ENCODE data around the gene ARHGEF28.

ARHGEF28 gene

DNA sequence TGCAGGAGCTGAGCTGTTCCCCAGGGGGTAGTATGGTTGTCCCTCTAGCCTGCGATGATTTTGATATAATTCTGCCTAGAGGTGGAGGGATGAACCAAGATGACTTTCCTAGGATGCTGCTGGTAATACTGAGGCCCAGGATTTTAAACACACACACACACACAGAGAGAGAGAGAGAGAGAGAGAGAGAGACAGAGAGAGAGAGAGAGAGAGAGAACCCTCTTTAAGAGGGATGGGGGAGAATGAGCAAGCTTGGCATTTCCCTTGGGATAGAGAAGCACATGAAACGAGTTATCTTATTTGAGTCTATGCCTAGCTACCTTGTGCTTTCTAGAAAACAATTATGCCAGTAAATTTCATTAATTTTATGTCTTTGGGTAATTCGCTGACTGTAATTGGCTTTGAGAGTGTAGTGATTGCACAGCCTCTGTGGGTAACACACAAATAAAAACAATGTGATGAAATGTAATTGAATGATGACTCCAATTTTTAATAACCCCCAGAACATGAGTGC lies 338.4 kb downstream of the ARHGEF28 start:
- DNase-seq (ENCODE audit: low read depth): no peak

- DNase-seq (ENCODE audit: low read depth): no peak
These were observed 340.5 kb downstream of the ARHGEF28 start for GRCh38 chr5:73966451-73966850.

DNA sequence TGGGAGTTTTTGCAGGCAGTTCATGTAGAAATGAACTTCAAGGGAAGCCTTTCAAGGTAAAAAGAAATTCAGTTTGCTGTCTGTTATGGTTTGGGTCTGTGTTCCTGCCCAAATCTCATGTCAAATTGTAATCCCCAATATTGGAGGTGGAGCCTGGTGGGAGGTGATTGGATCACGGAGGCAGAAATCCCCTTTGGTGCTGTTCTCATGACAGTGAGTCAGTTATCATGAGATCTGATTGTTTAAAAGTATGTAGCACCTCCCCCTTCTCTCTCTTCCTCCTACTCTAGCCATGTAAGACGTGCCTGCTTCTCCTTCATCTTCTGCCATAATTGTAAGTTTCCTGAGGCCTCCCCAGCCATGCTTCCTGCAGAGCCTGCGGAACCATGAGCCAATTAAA lies 341.4 kb downstream of the ARHGEF28 start:
- DNase-seq (ENCODE audit: low read depth): no peak

DNA sequence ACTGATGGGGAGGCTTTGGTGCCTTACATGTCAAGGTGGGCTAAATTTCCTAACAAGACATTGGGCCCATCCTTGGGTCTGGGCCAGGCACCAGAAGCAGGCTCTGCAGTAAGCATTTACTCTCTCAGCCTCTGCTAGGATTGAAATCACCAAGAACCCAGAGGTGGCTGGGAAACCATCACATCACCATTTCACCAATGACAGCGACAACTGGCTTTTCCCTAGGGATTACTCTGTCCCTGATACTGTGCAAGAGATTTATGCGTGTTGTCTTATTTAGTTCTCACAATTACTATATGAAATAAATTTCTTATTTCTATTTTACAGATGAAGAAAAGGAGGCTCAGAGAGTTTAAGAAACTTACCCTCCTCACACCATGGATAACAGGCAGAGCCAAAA lies 342.2 kb downstream of the ARHGEF28 start:
- DNase-seq (ENCODE audit: low read depth): no peak

DNA sequence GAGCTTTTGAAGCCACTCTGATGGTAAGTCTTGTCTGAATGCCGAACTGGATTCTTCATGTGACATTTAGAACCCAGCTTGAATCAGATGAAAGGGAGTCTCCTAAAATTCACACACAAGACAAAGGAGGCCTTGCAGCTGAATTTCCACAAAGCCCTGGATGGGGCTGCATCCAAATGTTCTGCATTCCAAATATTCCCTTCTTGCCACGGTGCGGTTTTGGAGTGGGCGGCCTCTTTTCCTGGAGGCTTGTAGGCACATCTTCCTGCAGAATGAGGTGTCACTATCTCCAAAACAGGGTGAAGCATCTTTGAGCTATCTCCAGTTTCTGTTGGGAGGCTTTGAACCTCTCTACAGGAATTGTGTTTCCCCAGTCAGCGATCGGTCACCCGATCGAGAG lies 342.7 kb downstream of the ARHGEF28 start:
- DNase-seq (ENCODE audit: low read depth): no peak

DNA sequence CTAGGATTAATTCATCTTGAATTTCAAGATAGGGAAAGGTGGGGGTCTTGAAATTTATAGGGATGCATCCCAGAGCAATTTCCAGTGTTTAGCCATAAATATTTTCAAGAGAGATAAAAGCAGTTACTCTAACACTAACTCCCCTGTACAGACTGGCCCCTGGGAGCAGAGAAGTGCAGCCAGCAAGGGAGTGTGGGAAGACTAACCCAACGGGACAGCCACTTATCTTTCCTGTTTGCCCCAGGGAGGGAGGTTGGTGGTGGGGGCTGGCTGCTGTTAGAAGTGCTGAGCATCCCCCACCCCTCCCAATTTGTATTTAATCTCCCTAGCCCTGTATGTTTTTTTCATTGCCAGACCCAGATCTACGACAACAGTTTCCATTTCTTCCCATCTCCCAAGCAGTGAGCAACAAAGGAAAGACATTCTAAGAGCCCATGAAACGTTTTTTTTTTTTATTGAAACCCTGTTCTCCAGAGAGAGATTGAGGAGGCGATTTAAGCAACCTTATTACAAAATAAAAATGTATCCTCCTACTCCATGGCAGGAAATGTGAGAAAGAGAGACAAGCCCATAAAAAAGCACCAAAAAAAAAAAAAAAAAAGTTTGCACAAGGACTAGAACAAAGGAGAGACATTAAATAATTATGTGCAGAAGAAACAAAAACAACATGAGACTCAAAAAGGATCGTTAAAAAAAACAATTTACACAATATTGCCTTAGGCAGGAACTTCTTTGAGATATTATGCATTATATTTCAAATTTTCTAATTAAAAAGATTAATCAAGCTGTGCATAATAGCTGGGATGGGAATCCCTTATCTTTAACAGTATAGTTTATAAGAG lies 343.4 kb downstream of the ARHGEF28 start:
- DNase-seq (ENCODE audit: low read depth): no peak

- DNase-seq (ENCODE audit: low read depth): no peak
These were observed 345.3 kb downstream of the ARHGEF28 start for GRCh38 chr5:73971326-73971725.

- no peak for DNase-seq (ENCODE audit: low read depth)
These were observed 347.1 kb downstream of the ARHGEF28 start for GRCh38 chr5:73973135-73973534.

GRCh38 chr5:73974871-73975360 lies 348.9 kb downstream of the ARHGEF28 start:
- no peak for DNase-seq (ENCODE audit: low read depth)

- no peak for DNase-seq (ENCODE audit: low read depth)
These were observed 349.8 kb downstream of the ARHGEF28 start for GRCh38 chr5:73975845-73976244.

DNA sequence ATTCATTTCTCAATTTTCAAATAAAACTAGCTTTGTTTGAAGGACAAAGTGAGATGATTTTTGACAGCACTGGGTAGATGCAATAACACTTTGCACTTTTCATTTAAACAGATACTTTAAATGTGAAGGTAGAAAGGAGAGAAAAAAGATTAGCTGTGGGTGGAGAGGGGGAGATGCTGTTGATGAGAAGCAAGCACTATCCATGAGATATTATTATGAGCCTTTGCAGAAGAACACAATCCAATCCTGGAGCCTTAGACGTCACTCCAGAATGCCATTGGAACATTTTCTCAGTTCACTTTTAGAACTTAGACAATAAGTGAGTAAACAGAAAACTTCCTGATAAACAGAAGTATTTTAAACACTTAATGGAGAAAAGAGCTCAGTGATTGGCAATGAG lies 351.1 kb downstream of the ARHGEF28 start:
- DNase-seq (ENCODE audit: low read depth): no peak

DNA sequence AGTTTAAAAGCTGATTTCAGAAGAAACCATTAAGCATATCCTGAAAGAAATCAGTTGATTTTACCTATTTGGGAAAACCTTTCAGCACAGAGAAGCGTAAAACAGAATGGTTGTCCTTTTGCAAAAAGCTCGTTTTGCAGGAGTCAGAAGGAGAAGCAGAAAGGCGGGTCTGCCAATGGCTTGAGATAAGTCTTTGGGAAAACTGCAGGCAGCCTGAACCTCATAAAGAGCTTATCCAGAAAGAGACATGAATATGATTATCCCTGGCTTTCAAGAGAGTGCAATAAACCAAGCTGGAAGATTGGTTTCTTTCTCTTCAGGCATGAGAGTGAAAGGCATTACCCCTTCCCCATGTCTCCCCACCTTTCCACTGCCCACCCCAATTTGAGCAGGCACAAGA lies 353.3 kb downstream of the ARHGEF28 start:
- DNase-seq (ENCODE audit: low read depth): no peak

GRCh38 chr5:73981704-73982103 lies 355.7 kb downstream of the ARHGEF28 start:
- DNase-seq (ENCODE audit: low read depth): no peak

- DNase-seq (ENCODE audit: low read depth): no peak
These were observed 357.6 kb downstream of the ARHGEF28 start for GRCh38 chr5:73983644-73984043.

GRCh38 chr5:73985145-73985544 lies 359.1 kb downstream of the ARHGEF28 start:
- no peak for DNase-seq (ENCODE audit: low read depth)

DNA sequence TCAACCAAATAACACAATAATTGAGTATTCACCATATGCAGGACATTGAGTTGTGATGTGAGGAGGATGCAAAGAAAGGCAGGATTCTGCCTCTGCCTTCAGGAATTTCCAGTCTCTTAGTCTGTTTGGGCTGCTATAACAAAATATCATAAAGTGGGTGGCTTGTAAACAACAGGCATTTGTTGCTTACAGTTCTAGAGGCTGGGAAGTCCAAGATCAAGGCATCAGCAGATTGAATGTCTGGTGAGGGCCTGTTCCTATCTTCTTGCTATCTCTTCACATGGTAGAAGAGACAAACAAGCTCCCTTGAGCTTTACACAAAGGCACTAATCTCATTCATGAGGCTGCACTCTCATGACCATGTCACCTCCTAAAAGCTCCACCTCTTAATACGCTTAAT lies 360.7 kb downstream of the ARHGEF28 start:
- DNase-seq (ENCODE audit: low read depth): no peak

DNA sequence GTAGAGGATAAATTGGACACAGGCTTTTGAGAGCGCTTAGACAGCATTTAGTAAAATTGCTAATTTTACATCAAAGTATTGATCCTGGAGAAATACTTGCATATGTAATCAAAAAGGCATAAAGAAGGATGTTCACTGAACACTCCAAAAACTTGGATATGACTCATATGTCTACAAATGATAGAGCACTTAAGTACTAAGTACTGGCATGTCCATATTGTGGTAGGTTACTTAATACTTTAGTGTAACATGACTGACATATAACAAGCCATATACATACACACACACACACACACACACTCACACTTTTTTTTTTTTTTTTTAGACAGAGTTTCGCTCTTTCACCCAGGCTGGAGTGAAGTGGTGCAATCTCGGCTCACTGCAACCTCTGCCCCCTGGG lies 361.9 kb downstream of the ARHGEF28 start:
- no peak for DNase-seq (ENCODE audit: low read depth)

DNA sequence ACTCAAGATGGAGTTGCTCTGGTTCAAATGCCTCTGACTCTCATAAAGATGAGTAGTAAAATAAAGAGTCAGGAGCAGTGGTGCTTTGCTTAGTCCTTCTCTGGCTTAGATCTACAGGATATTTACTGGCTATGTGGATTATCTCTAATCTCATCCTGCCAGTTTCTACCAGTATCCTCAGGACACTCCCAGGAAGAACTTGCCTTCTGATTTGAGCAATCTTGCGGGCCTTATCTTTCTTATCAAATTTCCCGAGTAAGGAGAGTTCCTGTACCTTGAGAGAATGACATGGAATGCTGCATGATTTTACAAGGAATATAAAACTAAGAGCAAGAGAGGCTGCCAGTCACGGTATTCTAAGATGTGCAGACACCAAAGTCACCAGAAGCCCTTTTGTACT lies 364.0 kb downstream of the ARHGEF28 start:
- DNase-seq (ENCODE audit: low read depth): no peak

Data from GM04504 (cell line).